Mammary epithelial cell (primary cell): ENCODE results near the gene ST3GAL3.

Source experiments
- CTCF ChIP-seq, 2 donors: IDR thresholded peaks in 1 of 2; conservative IDR thresholded peaks in 1 of 2; 2 replicates each; pipeline ENCODE4 v1.5.1; 2011 to 2012; ENCODE audit warnings: inconsistent platforms in 2 of 2, low read length in 2 of 2, mild to moderate bottlenecking in 2 of 2, control low read depth in 1 of 2, low read depth in 1 of 2; ENCODE audit not compliant: insufficient read depth in 1 of 2; ENCODE audit errors: extremely low read depth in 1 of 2
- EZH2 ChIP-seq: IDR thresholded peaks from 2 replicates; pipeline ENCODE4 v1.6.1; 2012; ENCODE audit warnings: low read length, inconsistent platforms, borderline replicate concordance

GRCh38 chr1:43691871-43692815 lies 15.2 kb upstream of the ST3GAL3 start:
- no peak for TF ChIP-seq EZH2
- TF ChIP-seq CTCF (conservative IDR thresholded peaks at IDR 0.05 in 1 of 2, IDR thresholded peaks at IDR 0.05 in 1 of 2; ENCODE audit: extremely low read depth in 1 of 2, insufficient read depth in 1 of 2, low read depth in 1 of 2, low read length in 2 of 2) = no peak
